HG02981 (cell line): Measurements from ENCODE around the gene NCKIPSD.

Experiments
- ATAC-seq: cut with Tn5 transposase; IDR thresholded peaks from one replicate; pipeline ENCODE4 v1.9.1; 2021; ENCODE audit warnings: mild to moderate bottlenecking, moderate library complexity; ENCODE audit not compliant: unreplicated experiment

NCKIPSD gene

DNA sequence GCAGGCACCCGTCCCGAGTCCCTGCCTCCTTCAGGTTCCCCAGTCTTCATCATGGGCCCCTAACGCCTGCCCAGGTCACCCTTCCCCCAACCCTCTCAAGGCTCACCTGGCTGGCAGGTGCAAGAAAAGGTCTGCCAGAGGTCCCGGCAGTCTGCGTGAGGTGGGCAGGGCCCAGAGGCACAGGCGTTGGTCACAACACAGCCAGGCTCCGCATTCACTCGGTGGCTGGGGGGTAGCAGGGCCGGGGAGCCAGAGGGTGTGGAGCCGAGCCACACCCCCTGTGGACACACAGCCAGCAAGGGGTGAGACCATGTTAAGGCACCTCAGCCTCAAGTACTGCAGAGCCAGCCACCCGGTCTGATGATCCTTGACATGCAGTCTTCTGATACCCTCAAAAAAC is 33.9 kb downstream of the NCKIPSD start:
- no peak for ATAC-seq

- ATAC-seq: no peak
These were observed 35.0 kb downstream of the NCKIPSD start for GRCh38 chr3:48650723-48651122.

DNA sequence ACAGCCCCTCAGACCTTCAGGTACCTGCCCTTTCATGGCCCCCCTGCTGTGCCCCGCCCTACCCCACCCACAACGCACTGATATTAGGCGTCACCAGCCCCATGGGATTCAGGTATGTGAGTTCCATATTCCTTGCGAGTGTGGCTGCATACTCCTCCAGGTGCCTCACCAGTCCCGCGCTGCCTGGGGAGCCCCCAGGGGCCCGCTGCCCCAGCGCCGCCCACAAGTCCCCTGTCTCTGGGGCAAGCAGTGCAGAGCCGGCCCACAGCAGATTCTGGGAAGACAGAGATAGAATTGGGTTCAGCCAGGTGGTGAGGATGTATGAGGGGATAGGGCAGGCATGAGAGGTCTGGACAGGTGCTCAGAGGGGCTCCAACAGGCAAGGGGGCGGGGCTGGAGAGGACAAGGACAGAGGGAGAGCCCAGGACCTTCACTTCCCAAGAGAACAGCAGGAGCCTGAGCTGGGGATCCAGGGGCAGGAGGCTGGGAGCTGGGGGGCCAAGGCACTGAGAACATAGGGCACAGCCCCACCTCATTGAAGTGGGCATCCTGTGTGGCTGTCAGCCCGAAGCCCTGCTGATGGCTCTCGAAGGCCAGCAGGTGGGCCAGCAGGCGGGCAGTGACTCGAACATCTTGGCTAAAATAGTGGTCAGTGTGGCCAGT is 37.4 kb downstream of the NCKIPSD start:
- ATAC-seq: no peak

DNA sequence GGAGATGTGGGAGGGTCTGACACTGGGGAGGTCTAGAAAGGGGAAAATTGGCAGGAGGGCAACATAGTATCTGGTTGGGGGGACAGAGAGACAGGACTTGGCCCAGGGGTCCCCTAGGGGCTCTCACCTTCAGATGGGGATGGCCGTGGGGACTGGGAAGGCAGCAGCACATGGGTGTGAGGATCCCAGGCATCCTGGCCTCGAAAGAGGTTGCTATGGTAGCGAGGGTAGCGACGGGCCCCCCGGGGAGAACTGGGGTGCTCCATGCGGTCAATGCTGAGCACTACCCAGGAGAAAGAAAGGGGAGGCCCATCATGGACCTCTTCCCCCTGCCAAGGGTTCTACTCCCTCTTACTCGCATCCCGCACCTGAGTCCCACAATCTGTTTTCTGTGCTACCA is 38.0 kb downstream of the NCKIPSD start:
- no peak for ATAC-seq

DNA sequence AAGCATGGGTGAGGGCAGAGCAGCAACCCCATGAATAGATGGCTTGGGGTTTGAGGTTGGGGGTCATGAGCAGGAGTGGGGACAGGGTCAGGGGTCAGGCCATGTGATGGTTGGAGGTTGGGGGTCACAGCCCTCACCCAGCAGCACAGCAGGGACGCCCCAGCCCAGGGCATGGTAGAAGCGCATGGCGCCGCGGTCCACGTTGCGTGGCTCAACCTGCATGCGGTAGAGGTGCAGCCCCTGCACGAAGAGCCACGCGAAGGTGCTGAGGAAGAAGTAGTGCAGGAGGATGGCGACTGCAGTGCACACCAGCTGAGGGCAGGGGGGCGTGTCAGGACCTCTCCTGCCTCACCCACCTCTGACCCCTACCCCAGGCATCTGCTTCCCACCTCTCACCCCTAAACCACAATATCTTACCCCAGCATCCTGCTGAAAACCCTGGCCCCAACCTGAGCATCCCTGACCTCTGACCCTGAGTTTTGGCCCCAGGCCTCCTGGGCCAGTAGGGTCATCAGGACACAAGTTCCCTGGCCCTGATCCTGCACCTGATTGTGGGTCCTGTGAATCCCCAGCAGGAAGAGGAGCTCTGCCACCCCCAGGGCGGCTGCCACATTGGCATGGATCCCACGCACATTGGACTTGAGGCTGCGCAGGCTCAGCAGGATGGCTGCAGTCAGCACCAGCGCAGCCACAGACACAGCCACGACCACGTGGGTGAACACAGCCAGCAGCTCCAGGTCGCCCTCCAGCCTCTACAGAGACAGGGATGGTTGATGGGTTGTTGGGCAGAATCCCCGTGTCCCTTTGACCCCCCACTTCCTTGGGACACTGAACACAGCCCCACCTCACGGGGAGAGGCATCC is 40.6 kb downstream of the NCKIPSD start:
- no peak for ATAC-seq

GRCh38 chr3:48642605-48643004 is 43.1 kb downstream of the NCKIPSD start:
- no peak for ATAC-seq

DNA sequence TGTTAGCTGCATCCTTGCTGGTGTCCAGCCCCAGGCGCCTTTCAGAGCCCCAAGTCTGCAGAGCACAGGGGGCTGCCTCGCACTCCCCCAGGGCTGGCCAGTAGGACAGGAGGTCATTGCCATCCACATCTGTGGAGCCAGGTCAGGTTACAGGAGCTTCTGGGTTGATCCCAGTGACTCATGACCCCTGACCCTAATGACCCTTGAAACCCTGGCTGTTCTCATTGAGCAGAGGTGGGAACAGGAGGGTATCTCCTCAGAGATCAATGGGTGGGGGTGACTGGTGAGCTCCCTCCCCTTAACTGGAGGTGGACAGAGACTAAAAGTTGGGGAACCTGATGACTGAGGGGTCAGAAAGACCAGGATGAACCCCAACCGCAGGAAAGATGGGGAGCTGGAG is 44.3 kb downstream of the NCKIPSD start:
- ATAC-seq: no peak

DNA sequence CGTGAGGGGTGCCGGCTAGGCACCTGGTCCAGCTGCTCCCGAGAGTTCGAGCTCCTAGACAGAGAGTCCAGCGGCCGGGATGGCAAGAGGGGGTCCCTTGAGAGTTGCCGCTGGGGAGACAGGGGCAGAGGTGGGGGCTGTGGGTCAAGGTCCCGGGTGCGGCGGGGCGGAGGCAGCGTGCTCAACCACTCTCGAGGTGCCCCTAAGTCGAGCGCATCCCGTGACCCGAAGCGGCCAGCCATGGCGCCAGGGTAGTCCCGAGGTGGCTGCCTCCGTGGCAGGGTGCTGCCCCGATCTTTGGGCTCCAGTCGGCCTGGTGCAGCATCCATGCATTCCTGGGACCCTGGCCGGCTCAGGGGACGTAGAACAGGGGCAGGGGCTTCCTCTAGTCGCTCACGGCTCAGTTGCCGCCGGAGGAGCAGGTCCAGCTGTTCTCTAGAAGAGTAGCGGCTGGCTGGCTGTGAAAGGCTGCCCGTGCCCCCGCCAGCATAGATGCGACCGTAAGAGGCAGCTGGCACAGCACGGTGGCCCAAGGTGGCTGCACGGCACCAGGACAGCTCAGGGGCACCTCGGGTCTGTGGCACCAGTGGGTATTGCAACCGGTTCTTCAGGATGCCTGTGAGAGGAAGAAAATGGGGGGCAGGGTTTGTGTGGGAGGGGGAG is 45.6 kb downstream of the NCKIPSD start:
- ATAC-seq: no peak

DNA sequence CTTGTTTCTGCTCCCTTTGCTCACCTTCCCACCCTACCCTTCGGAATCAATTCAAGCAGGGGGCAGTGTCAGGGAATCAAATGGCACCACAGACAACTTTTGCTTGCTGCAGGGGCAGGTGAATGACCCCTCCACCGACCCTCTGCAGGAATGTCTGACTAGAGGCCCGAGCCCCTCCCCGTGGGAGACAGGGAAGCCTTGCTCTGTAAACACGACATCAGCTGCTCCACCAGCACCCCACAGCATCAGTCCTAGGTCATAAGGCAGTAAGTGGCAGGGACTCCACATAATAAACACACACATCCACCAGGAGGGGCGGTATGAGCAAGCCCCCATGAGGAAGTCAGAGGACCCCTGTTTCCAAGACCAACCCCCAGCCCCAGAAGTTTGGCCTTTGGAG is 48.4 kb downstream of the NCKIPSD start:
- no peak for ATAC-seq

GRCh38 chr3:48636149-48636655 is 49.5 kb downstream of the NCKIPSD start:
- no peak for ATAC-seq

DNA sequence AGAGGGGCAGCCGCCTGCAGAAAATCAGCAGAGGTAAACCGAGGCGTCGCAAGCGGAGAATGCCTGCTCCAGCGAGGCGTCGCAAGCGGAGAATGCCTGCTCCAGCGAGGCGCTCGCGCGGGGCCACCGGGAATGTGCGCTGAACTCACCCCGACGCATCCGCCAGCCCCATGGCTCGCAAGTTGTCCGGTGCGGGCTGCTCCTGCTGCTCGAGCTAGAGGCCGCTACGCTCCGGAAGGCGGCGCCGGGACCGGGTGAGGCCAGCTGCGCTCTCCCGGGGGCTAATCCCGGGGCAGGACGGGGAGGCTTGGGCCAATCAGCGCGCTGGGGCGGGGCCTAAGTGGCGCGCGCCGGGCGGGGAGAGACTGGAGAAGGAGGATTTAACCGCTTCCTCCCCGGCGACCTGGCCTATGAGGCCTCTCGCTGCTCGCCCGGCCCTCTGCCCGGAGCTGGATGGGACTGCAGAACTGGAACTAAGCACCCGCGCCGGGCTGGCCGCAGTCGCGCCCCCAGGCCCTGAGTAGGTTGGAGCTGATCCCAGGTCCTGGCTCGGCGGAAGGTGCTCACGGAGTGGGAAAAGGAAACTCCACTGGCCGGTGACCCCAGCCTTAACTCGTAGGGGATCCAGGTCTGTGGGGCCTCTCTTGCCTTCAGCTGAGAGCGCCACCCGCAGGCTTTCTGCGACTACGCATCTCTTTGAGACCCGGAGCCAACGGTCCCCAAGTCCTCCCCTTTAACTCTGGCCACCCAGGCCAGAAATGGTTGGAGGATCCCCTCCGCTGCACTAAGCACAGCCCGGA is 50.3 kb downstream of the NCKIPSD start, which contains the start of gene SLC26A6:
SLC26A6 (minus strand) TSS at position 240 of the 800 bp plus-strand sequence; CDS start at position 172, 68 bp downstream.
- peak; percentile 86 for ATAC-seq

GRCh38 chr3:48634661-48635221 is 51.0 kb downstream of the NCKIPSD start:
- ATAC-seq: peak; percentile 19

DNA sequence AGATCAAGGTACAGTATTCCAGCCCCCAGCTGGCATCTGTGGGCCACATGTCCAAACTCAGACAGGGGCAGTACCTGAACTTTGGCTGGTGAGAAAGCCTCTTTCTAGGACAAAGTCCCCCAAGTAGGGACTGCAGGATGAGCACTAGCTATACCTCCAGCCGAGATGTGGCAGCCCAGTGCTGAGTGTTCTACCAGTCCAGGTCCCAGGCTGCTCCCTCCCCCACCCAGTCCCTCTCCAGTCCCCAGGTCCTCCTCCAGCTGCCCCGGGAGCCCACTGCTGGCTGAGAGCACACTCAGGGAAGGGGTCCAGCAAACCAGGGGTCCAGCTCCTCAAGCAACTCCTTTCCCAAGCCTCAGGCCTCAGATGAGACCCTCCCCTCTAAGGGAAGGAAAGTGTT is 52.0 kb downstream of the NCKIPSD start:
- no peak for ATAC-seq

GRCh38 chr3:48633256-48633655 is 52.5 kb downstream of the NCKIPSD start:
- ATAC-seq: no peak

DNA sequence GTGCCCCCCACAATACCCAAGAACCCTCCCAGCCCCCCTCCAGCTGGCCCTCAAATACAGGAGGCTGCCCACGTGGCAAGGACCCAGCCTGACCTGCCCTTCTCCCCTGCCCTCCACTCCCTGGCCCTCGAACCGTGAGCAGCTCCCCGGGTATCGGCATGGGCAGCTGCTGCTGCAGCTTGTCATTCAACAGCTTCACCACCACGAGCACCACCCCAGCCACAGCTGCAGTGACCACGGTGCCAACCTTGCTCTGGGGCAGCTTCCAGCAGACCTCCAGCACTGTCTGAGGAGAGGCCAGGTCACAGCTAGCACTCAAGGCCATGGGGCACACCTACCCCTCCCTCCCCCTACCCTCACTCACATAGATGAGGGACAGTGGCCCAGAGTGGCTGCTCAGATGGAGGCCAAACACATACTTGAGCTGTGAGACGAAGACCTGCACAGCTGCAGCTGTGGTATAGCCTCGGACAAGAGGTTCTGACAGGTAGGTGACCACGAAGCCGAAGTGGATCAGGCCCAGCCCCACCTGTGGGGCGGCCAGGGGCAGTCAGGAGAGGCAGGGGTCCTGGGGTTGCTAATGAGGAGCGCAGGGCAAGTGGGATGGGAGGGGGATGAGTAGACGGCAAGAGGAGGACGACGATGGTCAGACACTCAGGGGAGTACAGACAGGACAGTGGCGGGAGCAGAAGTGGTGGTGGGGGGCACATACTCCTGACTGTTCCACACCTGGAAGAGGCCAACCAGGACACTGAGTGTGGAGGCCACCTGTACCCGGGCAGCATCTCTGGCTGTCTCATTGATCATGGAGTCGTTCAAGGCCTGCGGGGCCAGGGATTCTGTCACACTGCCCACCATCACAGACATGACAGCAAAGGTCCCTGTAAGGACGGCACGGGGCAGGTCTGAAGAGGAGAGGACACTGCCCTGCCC is 53.9 kb downstream of the NCKIPSD start:
- no peak for ATAC-seq

DNA sequence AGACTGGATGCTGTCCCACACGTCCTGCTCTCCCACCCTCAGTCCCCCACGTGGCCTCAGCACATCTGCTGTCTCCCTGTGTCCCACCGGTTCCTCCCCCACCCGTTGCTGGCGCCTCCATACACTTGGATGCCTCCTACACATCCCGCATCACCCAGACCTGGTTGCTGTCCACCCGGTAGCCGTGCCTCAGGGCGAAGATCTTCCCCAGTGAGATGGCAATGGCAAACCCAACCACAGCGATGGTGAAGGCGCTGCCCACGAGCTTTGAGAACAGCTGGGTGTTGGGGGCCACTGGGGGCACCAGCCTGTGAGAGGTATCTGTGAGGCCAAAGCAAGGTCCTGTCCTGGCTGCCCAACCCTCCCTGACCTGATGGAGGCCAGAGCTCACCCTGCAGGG is 54.9 kb downstream of the NCKIPSD start:
- ATAC-seq: no peak

- ATAC-seq: no peak
These were observed 55.3 kb downstream of the NCKIPSD start for GRCh38 chr3:48630407-48630806.

GRCh38 chr3:48629894-48630293 is 55.8 kb downstream of the NCKIPSD start:
- ATAC-seq: no peak

GRCh38 chr3:48628277-48629017 is 57.3 kb downstream of the NCKIPSD start:
- ATAC-seq: no peak
